ENCODE measurements around the gene UBB. TPM values are rescaled to one million over a fixed set of nuclear protein-coding genes. Genes with fewer than 3 reads are reported as not detected.

The UBB gene
- total and polyA plus RNA-seq, 9 of the 15 experiments (the other 6 are each of a cell fraction or from before 2014, with no cell fraction given) = 1,069 to 4,143 (median 1,696) TPM

GRCh38 chr17:16419929-16420271, 39.0 kb downstream of the UBB start:
- Histone ChIP-seq H3K4me3 (no peak overlapping the region; the same call in 1 of the 2 replicates), H2AFZ (ENCODE audit: low read depth, low read length) (no peak overlapping the region), H3K36me3 (ENCODE audit: control insufficient read depth, insufficient read depth, low read length) (peaks cover 49% of the 10 kb centered on the region; the same call in 2 of the 3 replicates), H3K9me1 (ENCODE audit: control insufficient read depth, insufficient read depth, low read length) (peaks cover 4% of the 10 kb centered on the region), H3K27ac (ENCODE audit: extremely low read depth, low read depth, low read length) (peak overlapping the region; percentile 74), H3K9ac (ENCODE audit: insufficient read depth in 1 of 2, low read depth in 2 of 2, low read length in 2 of 2) (peak overlapping the region; percentile 43 to 81), H3K4me1 (replicated peaks in 1 of 2; ENCODE audit: control insufficient read depth in 2 of 2, insufficient read depth in 2 of 2, low read length in 2 of 2) (peaks cover 37 to 42% of the 10 kb centered on the region in 2 experiments), H4K20me1 (replicated peaks; ENCODE audit: control insufficient read depth, insufficient read depth, low read length) (no peaks in the 10 kb centered on the region), H3K27me3 (ENCODE audit: control insufficient read depth in 2 of 2, insufficient read depth in 2 of 2, low read length in 2 of 2) (no peaks in the 10 kb centered on the region), H3K4me2 (ENCODE audit: insufficient read depth, low read length) (peak overlapping the region; percentile 41), H3K9me3 (replicated peaks; ENCODE audit: control insufficient read depth, insufficient read depth, low read depth, low read length) (no peaks in the 10 kb centered on the region), H3K79me2 (ENCODE audit: control insufficient read depth, insufficient read depth, low read length) (peaks cover 54% of the 10 kb centered on the region)
- in situ Hi-C loops (cut with MboI) = no loop called here
- no TSS peak for BruUV-seq (replicated peaks)
- FAIRE-seq = peak; percentile 80
- no peak for ATAC-seq
- CTCF ChIA-PET (ENCODE audit: low intra/inter-chr PET ratio) = no interaction called here
- peak in 2 of 4 experiments; percentile 28 to 59 for DNase-seq (ENCODE audit: extremely low read depth in 1 of 4, low spot score in 3 of 4)
- POLR2A ChIA-PET = interaction anchor here (0.6 to 1.2 kb wide), 2 partner anchors 39 to 1505 kb away, joined by 4 read pairs; partner anchors contain the start of gene UBB
- intact Hi-C loops (cut with micrococcal nuclease) = no loop called here
- WGBS (ENCODE audit: insufficient coverage, low coverage, missing lambda C conversion rate) = 12% methylated on average over 9 of the region's 10 CpGs
- TF ChIP-seq HSF4 (CRISPR knock-in tag; IDR thresholded peaks at IDR 0.05; ENCODE audit: borderline replicate concordance) (no peak), SRSF1 (IDR thresholded peaks at IDR 0.05; ENCODE audit: low read depth, low read length) (no peak), ZNF444 (CRISPR knock-in tag; IDR thresholded peaks at IDR 0.05) (no peak), SIX5 (IDR thresholded peaks at IDR 0.05; ENCODE audit: borderline replicate concordance in 1 of 2, insufficient read depth in 1 of 2, low read depth in 1 of 2, low read length in 2 of 2) (no peak), RBM34 (IDR thresholded peaks at IDR 0.05; ENCODE audit: borderline replicate concordance, insufficient read depth, low read length) (no peak), TCF15 (CRISPR knock-in tag; IDR thresholded peaks at IDR 0.05) (no peak), MCM7 (IDR thresholded peaks at IDR 0.05) (no peak), ARID3B (CRISPR knock-in tag; IDR thresholded peaks at IDR 0.05; ENCODE audit: borderline replicate concordance) (no peak), TCF7 (IDR thresholded peaks at IDR 0.05; ENCODE audit: borderline replicate concordance) (no peak), FOXJ3 (CRISPR knock-in tag; IDR thresholded peaks at IDR 0.05) (no peak), BHLHE40 (IDR thresholded peaks at IDR 0.05; ENCODE audit: low read length) (no peak), FOS (IDR thresholded peaks at IDR 0.05; ENCODE audit: extremely low read depth, insufficient read length) (no peak), SUPT5H (IDR thresholded peaks at IDR 0.05) (no peak), SNIP1 (IDR thresholded peaks at IDR 0.05; ENCODE audit: low read depth) (no peak), FOSL1 (tag; conservative IDR thresholded peaks at IDR 0.05) (peak; percentile 77), SMARCE1 (IDR thresholded peaks at IDR 0.05) (peak; percentile 72), RCOR1 (IDR thresholded peaks at IDR 0.05; ENCODE audit: borderline replicate concordance in 1 of 2, low read depth in 2 of 2, low read length in 2 of 2) (0 out of 4 replicates have a peak, but pooled peaks of 1 of the 2 experiments have one; percentile 6), ZBTB5 (IDR thresholded peaks at IDR 0.05) (0 out of 2 replicates have a peak, but pooled peaks have one; percentile 12), FOXP1 (CRISPR knock-in tag; IDR thresholded peaks at IDR 0.05) (no peak), TBP (optimal IDR thresholded peaks at IDR 0.05; ENCODE audit: low read depth, low read length) (no peak), ZBTB1 (CRISPR knock-in tag; IDR thresholded peaks at IDR 0.05; ENCODE audit: borderline replicate concordance, low read depth) (peak; percentile 94), ZNF561 (CRISPR knock-in tag; conservative IDR thresholded peaks at IDR 0.05) (no peak)

All from K562 (cell line).